ENCODE results near the gene ANAPC10. TPM values are rescaled to one million over a fixed set of nuclear protein-coding genes. Genes with fewer than 3 reads are reported as not detected.

The ANAPC10 gene
- total and polyA plus RNA-seq, 8 donors, result 16.0 to 31.6 (median 27.5) TPM

DNA sequence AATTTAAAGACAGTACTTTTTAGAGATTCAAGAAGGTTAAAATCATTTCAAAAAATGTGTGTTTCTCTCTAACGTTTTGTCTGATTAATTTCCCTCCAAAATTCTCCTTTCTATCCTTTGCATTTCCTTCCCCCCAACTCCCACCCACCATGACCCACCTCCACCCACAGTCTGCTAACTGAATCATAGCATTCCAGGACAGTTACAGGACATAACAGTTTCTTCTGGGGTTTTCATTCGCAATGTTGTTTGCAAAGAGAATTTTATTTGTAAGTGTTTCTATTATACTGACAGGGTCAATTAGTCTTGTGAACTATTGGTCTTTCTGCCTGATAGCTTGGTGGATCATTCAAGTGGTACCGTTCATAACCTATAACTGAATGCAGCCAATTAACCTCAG is 53.7 kb downstream of the ANAPC10 start:
- TF ChIP-seq CTCF (IDR thresholded peaks at IDR 0.05), result no peak
- ATAC-seq (no peak), DNase-seq (no peak)
- intact Hi-C loops (cut with DNase I), result no loop called here
- H3K27me3 ChIP-seq, result no peaks in the 10 kb centered on the region
- H3K36me3 ChIP-seq, result no peaks in the 10 kb centered on the region
- no peaks in the 10 kb centered on the region for H3K4me1 ChIP-seq
- H3K27ac ChIP-seq, result no peak overlapping the region
- no peak overlapping the region for H3K4me3 ChIP-seq
- no peaks in the 10 kb centered on the region for H3K9me3 ChIP-seq

DNA sequence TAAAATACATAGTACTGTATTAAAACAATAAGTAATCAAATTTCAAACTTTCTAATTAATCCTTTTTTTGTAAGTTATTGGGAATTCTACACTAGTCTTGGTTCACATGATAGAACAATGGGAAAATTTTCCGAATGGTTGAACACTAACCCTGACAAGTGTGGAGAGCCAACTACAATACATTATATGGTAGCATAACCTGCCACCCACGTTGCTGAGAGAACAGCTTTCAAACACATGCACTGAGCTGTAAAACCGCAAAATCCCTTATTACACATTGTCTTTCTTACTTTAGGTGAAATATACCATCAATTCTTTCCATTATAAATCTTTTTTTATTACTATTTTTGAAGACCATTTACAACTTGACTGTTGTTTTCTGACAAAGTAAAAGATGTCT is 54.7 kb downstream of the ANAPC10 start:
- ATAC-seq, result no peak
- no peak overlapping the region for H3K27ac ChIP-seq

DNA sequence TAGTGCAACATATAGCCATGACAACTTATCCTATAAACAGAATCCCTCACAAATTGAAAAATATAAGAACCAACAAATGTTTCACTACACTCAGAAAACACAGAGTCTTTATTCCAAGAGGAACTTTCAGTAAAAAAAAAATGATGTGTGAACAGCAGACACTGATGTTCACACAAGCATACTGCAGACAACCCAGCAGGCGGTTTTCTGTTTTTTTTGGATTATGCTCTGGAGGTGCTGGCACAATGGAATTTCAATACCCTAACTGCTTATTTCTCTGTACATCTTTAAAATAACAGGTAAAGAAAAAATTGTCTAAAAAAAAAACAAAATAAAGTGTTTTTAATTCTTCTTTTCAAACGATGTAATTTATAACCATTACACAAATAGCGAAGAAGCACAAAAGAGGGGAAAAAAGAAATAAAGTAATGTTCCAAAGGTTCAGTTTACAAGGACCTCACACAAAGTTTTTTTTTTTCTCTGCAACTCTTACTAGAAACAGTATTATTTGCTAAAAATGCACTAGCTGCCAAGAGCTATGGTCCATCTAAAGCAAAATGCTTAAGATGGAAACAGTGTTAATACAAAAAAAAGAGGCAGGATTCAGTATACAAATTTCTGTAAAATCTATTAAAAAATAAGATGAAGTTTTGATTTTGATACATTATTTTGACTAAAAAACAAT is 55.3 kb downstream of the ANAPC10 start:
- no peaks in the 10 kb centered on the region for H3K36me3 ChIP-seq
- no peak for TF ChIP-seq CTCF (IDR thresholded peaks at IDR 0.05)
- ATAC-seq (no peak), DNase-seq (peak in 1 of 4 donors; percentile 22)
- no peaks in the 10 kb centered on the region for H3K9me3 ChIP-seq
- H3K27ac ChIP-seq, result no peak overlapping the region
- no peak overlapping the region for H3K4me3 ChIP-seq
- intact Hi-C loops (cut with DNase I), result no loop called here
- no peaks in the 10 kb centered on the region for H3K27me3 ChIP-seq
- H3K4me1 ChIP-seq, result no peaks in the 10 kb centered on the region

More for the DNA sequence above, 54.7 kb downstream of the ANAPC10 start:
- no peaks in the 10 kb centered on the region for H3K9me3 ChIP-seq
- no peaks in the 10 kb centered on the region for H3K36me3 ChIP-seq
- H3K27me3 ChIP-seq, result no peaks in the 10 kb centered on the region
- H3K4me1 ChIP-seq, result no peaks in the 10 kb centered on the region
- no peak for TF ChIP-seq CTCF (IDR thresholded peaks at IDR 0.05)
- H3K4me3 ChIP-seq, result no peak overlapping the region
- intact Hi-C loops (cut with DNase I), result no loop called here
- no peak for DNase-seq

GRCh38 chr4:145041378-145041777 is 56.6 kb downstream of the ANAPC10 start:
- H3K27ac ChIP-seq, result no peak overlapping the region
- ATAC-seq (peak; percentile 22), DNase-seq (no peak)
- no peak for TF ChIP-seq CTCF (IDR thresholded peaks at IDR 0.05)
- intact Hi-C loops (cut with DNase I), result no loop called here
- no peaks in the 10 kb centered on the region for H3K27me3 ChIP-seq
- H3K9me3 ChIP-seq, result no peaks in the 10 kb centered on the region
- no peaks in the 10 kb centered on the region for H3K4me1 ChIP-seq
- H3K36me3 ChIP-seq, result no peaks in the 10 kb centered on the region
- H3K4me3 ChIP-seq, result no peak overlapping the region

- no peak for DNase-seq
- no peaks in the 10 kb centered on the region for H3K4me1 ChIP-seq
- intact Hi-C loops (cut with DNase I), result no loop called here
These were observed 62.4 kb downstream of the ANAPC10 start for GRCh38 chr4:145035494-145036136.

More at GRCh38 chr4:145035494-145036136, 62.4 kb downstream of the ANAPC10 start:
- no peaks in the 10 kb centered on the region for H3K27me3 ChIP-seq
- no peak for ATAC-seq
- no peak overlapping the region for H3K27ac ChIP-seq
- peaks cover 0 to 29% of the 10 kb centered on the region in 2 donors for H3K36me3 ChIP-seq
- H3K9me3 ChIP-seq, result no peaks in the 10 kb centered on the region
- no peak for TF ChIP-seq CTCF (IDR thresholded peaks at IDR 0.05)
- no peak overlapping the region for H3K4me3 ChIP-seq
